K562 (cell line): ENCODE results near the gene GLOD4.

Experiments
- BRF1 ChIP-seq: IDR thresholded peaks from 3 replicates; pipeline ENCODE4 v1.6.1; 2011; ENCODE audit warnings: borderline replicate concordance, mild to moderate bottlenecking; ENCODE audit not compliant: insufficient read length; ENCODE audit errors: extremely low read depth
- CEBPB ChIP-seq: fragments of 450-650 bp; IDR thresholded peaks from 2 replicates; pipeline ENCODE4 v1.6.1; 2016; ENCODE audit warnings: missing genetic modification characterization, missing compliant biosample characterization
- CTCF ChIP-seq, 3 experiments: IDR thresholded peaks in 2 of 3; conservative IDR thresholded peaks in 1 of 3; 2 replicates each; pipeline ENCODE4 v1.5.1; 2011 to 2012; ENCODE audit warnings: low read length in 3 of 3, mild to moderate bottlenecking in 3 of 3, control low read depth in 2 of 3, improper control_type of control experiment in 1 of 3, inconsistent platforms in 1 of 3, low read depth in 1 of 3, mixed read lengths in 1 of 3, moderate library complexity in 1 of 3; ENCODE audit not compliant: insufficient read depth in 2 of 3
- EP300 ChIP-seq: IDR thresholded peaks from 2 replicates; pipeline ENCODE4 v1.6.1; 2012; ENCODE audit warnings: low read length, improper control_type of control experiment
- FOXJ3 ChIP-seq: sonication (generic); formaldehyde crosslinking; IDR thresholded peaks from 2 replicates; pipeline ENCODE4 v1.4.0; 2020; ENCODE audit warnings: mild to moderate bottlenecking, missing genetic modification reagents
- JUND ChIP-seq, 2 experiments: IDR thresholded peaks; 2 replicates in 1 of 2; 3 replicates in 1 of 2; pipeline ENCODE4 v1.6.1; 2011; ENCODE audit warnings: borderline replicate concordance in 2 of 2, low read depth in 2 of 2, low read length in 2 of 2, improper control_type of control experiment in 1 of 2, missing biosample characterization in 1 of 2, missing genetic modification characterization in 1 of 2, missing genetic modification reagents in 1 of 2
- NCOA1 ChIP-seq: fragments of 450-650 bp; IDR thresholded peaks from 2 replicates; pipeline ENCODE4 v1.6.1; 2016; ENCODE audit warnings: low read depth
- SPI1 ChIP-seq: IDR thresholded peaks from 2 replicates; pipeline ENCODE4 v1.6.1; 2011; ENCODE audit warnings: low read depth, low read length, control low read depth, borderline replicate concordance
- YY1 ChIP-seq, 3 experiments: IDR thresholded peaks; 2 replicates each; pipeline ENCODE4 v1.6.1; 2011; ENCODE audit warnings: low read length in 2 of 3, mild to moderate bottlenecking in 2 of 3, moderate library complexity in 2 of 3, borderline replicate concordance in 1 of 3, control low read depth in 1 of 3, low read depth in 1 of 3; ENCODE audit not compliant: insufficient read depth in 3 of 3, insufficient replicate concordance in 2 of 3, control insufficient read depth in 1 of 3, insufficient read length in 1 of 3; ENCODE audit errors: extremely low read depth in 1 of 3
- ZNF175 ChIP-seq: fragments of 200-800 bp; sonication (Bioruptor generic); IDR thresholded peaks from 2 replicates; pipeline ENCODE4 v1.6.1; 2016; ENCODE audit warnings: low read depth, mild to moderate bottlenecking, missing genetic modification characterization, missing compliant biosample characterization
- TF ChIP-seq, protein P1 (sequence below): sonication (generic); formaldehyde crosslinking; IDR thresholded peaks from 2 replicates; pipeline ENCODE4 v1.5.0; 2020; ENCODE audit warnings: missing genetic modification reagents
- TF ChIP-seq, protein P2 (sequence below): IDR thresholded peaks from 2 replicates; pipeline ENCODE4 v1.6.1; 2016; ENCODE audit warnings: missing genetic modification characterization, missing compliant biosample characterization

DNA sequence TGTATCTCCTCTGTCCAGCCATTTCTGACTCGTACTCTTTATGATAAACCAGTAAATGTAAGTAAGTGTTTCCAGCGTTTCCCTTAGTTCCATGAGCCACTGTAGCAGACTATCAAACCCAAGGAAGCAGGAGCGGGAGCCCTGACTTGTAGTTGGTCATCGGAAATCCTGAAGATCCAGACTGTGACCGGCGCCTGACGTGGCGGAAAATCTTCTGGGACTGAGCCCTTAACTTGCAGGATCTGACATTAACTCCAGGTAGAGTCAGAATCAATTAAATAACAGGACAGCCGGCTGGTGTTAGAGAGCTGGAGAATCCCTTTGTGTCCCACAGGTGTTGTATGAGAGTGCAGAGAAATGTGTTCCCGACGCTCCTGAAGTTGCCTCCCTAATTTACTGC, 4.0 kb downstream of the GLOD4 start:
- TF ChIP-seq, protein P1, sequence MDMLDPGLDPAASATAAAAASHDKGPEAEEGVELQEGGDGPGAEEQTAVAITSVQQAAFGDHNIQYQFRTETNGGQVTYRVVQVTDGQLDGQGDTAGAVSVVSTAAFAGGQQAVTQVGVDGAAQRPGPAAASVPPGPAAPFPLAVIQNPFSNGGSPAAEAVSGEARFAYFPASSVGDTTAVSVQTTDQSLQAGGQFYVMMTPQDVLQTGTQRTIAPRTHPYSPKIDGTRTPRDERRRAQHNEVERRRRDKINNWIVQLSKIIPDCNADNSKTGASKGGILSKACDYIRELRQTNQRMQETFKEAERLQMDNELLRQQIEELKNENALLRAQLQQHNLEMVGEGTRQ, result no peak
- no peak for TF ChIP-seq CTCF (IDR thresholded peaks at IDR 0.05 in 2 of 3, conservative IDR thresholded peaks at IDR 0.05 in 1 of 3; ENCODE audit: insufficient read depth in 2 of 3, low read depth in 1 of 3, low read length in 3 of 3)
- TF ChIP-seq BRF1, result no peak
- no peak for TF ChIP-seq YY1 (IDR thresholded peaks at IDR 0.05; ENCODE audit: borderline replicate concordance in 1 of 3, control insufficient read depth in 1 of 3, extremely low read depth in 1 of 3, insufficient read depth in 3 of 3, insufficient read length in 1 of 3, insufficient replicate concordance in 2 of 3, low read depth in 1 of 3, low read length in 2 of 3)
- TF ChIP-seq ZNF175, result no peak
- no peak for TF ChIP-seq EP300
- no peak for TF ChIP-seq NCOA1
- TF ChIP-seq FOXJ3 (CRISPR knock-in tag), result no peak
- TF ChIP-seq SPI1, result no peak
- TF ChIP-seq, protein P2, sequence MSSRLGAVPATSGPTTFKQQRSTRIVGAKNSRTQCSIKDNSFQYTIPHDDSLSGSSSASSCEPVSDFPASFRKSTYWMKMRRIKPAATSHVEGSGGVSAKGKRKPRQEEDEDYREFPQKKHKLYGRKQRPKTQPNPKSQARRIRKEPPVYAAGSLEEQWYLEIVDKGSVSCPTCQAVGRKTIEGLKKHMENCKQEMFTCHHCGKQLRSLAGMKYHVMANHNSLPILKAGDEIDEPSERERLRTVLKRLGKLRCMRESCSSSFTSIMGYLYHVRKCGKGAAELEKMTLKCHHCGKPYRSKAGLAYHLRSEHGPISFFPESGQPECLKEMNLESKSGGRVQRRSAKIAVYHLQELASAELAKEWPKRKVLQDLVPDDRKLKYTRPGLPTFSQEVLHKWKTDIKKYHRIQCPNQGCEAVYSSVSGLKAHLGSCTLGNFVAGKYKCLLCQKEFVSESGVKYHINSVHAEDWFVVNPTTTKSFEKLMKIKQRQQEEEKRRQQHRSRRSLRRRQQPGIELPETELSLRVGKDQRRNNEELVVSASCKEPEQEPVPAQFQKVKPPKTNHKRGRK (tag), result no peak
- no peak for TF ChIP-seq JUND (IDR thresholded peaks at IDR 0.05; ENCODE audit: borderline replicate concordance, low read depth, low read length)
- TF ChIP-seq JUND (tag; IDR thresholded peaks at IDR 0.05; ENCODE audit: borderline replicate concordance, low read depth, low read length), result no peak
- TF ChIP-seq CEBPB, result no peak
